HK-2 (cell line): ENCODE results near the gene NDFIP1.

Source experiments
- DNase-seq: peaks from one replicate; pipeline ENCODE4 v3.0.0-alpha.2; 2018; ENCODE audit not compliant: unreplicated experiment

The NDFIP1 gene

GRCh38 chr5:142118155-142118686 lies 9.6 kb downstream of the NDFIP1 start:
- no peak for DNase-seq

GRCh38 chr5:142119051-142119625 lies 10.6 kb downstream of the NDFIP1 start:
- DNase-seq, result no peak

GRCh38 chr5:142120247-142120935 lies 11.8 kb downstream of the NDFIP1 start:
- DNase-seq, result no peak

- no peak for DNase-seq
Measured at GRCh38 chr5:142122121-142122520, 13.5 kb downstream of the NDFIP1 start.

GRCh38 chr5:142125378-142125777 lies 16.8 kb downstream of the NDFIP1 start:
- no peak for DNase-seq

GRCh38 chr5:142125963-142126362 lies 17.4 kb downstream of the NDFIP1 start:
- DNase-seq, result no peak

- no peak for DNase-seq
Measured at GRCh38 chr5:142128675-142129208, 20.2 kb downstream of the NDFIP1 start.

GRCh38 chr5:142129446-142130066 lies 21.0 kb downstream of the NDFIP1 start:
- no peak for DNase-seq

- DNase-seq, result no peak
Measured at GRCh38 chr5:142131394-142131793, 22.8 kb downstream of the NDFIP1 start.

- no peak for DNase-seq
Measured at GRCh38 chr5:142132916-142133315, 24.3 kb downstream of the NDFIP1 start.

GRCh38 chr5:142133330-142134206 lies 25.0 kb downstream of the NDFIP1 start:
- no peak for DNase-seq

- DNase-seq, result no peak
Measured at GRCh38 chr5:142134331-142135010, 25.9 kb downstream of the NDFIP1 start.

GRCh38 chr5:142141463-142141862 lies 32.9 kb downstream of the NDFIP1 start:
- no peak for DNase-seq

- DNase-seq, result no peak
Measured at GRCh38 chr5:142143878-142144277, 35.3 kb downstream of the NDFIP1 start.

- peak; percentile 17 for DNase-seq
Measured at GRCh38 chr5:142145106-142145900, 36.7 kb downstream of the NDFIP1 start.

GRCh38 chr5:142149363-142149762 lies 40.8 kb downstream of the NDFIP1 start:
- no peak for DNase-seq

GRCh38 chr5:142150431-142150830 lies 41.9 kb downstream of the NDFIP1 start:
- DNase-seq, result no peak

GRCh38 chr5:142151436-142152383 lies 43.1 kb downstream of the NDFIP1 start:
- DNase-seq, result peak; percentile 17

- DNase-seq, result no peak
Measured at GRCh38 chr5:142152384-142152732, 43.8 kb downstream of the NDFIP1 start.
